T47D (cell line): ENCODE measurements around the gene CARMIL3.
A peak's percentile ranks its signal among the peaks of the same experiment; 100 is the strongest.

Experiments
- DNase-seq, 2 experiments: peaks; one replicate each; pipeline versions ENCODE4 v3.0.0 to v3.0.0-alpha.2; 2011 to 2012; ENCODE audit warnings: low read depth in 1 of 2, low spot score in 1 of 2
- JUND ChIP-seq: IDR thresholded peaks from 2 replicates; pipeline ENCODE4 v1.6.1; 2012; ENCODE audit warnings: low read depth
- in situ Hi-C: cut with HindIII; loops from 2 replicates; pipeline ENCODE4 v1.10.0; 2016; ENCODE audit warnings: low sequenced_read_pairs, low pct_unique_long_range_greater_than_20kb

The CARMIL3 gene

DNA sequence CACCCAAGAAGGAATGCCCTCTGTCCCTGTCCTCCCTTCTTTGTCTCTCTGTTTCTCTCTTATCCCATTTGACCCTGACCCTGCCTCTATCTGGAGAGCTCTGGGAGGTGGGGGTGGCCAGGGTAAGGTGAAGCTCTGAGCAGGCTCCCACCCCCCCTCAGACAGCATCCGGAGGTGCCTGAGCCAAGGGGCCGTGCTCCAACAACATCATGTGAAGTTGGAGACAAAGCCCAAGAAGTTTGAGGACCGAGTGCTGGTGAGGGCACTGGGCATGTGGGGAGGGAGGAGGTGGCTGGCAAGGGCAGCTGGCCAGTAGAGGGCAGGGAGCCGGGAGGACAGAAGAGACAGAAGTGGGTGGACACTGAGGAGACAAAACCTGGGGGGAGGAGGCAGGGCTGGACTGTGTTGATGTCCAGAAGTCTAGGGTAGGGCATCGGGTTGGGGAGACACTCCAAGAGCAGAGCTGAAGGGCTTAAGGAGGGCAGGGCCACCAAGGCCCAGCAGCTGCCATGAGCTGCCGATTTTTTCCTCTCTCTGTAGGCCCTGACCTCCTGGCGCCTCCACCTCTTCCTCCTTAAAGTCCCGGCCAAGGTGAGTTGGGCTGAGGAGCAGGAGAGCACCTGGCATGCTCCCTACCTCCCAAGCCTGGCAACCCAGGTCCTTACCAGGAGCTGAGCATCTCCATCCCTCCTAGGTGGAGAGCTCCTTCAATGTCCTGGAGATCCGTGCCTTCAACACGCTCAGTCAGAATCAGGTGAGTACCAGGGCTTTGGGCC, 1.9 kb downstream of the CARMIL3 start:
- no peak for DNase-seq
- TF ChIP-seq JUND, result no peak
- in situ Hi-C loops, result no loop called here

- in situ Hi-C loops, result no loop called here
- no peak for TF ChIP-seq JUND
Measured at GRCh38 chr14:24054324-24054641, 2.5 kb downstream of the CARMIL3 start.

GRCh38 chr14:24054646-24055045, 2.8 kb downstream of the CARMIL3 start:
- no peak for DNase-seq
- no peak for TF ChIP-seq JUND
- in situ Hi-C loops, result no loop called here

More at GRCh38 chr14:24054324-24054641, 2.5 kb downstream of the CARMIL3 start:
- DNase-seq, result no peak

GRCh38 chr14:24055971-24056799, 4.4 kb downstream of the CARMIL3 start:
- no peak for TF ChIP-seq JUND
- no peak for DNase-seq
- in situ Hi-C loops, result no loop called here

DNA sequence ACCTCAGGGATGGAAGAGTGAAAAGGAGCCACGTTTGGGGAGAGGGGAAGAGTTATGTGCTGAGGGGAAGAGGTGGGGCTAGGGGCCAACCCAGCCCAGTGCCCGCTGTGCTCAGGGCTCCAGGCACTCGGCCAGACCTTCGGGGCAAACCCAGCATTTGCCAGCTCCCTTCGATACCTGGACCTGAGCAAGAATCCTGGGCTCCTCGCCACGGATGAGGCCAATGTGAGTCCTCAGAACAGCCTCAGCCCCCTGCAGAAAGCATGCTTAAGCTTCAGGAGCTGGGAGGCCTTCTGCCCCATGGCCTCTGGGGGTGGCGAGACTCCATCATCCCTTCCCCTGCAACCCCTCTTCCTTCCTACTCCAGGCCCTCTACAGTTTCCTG, 5.0 kb downstream of the CARMIL3 start:
- DNase-seq, result no peak
- in situ Hi-C loops, result no loop called here
- TF ChIP-seq JUND, result no peak

DNA sequence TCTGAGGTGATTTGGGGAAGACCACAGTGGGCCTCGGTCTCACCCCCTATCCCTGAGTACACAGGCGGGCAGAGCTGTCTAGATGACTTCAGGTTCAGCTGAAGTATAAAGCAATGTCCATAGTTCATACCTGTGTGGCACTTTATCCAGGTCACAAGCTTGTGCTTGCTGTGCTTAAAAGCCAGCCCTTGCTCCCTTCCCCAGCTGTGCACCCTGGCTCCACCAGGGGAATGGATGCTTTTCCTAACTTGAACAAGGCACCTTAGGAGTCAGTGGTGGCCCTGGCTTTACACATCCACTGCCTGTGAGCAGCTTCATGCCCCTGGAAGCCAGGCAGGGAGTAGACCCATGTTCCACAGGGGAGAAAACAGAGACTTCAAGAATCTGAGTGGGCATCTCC, 5.5 kb downstream of the CARMIL3 start:
- TF ChIP-seq JUND, result no peak
- in situ Hi-C loops, result no loop called here

DNA sequence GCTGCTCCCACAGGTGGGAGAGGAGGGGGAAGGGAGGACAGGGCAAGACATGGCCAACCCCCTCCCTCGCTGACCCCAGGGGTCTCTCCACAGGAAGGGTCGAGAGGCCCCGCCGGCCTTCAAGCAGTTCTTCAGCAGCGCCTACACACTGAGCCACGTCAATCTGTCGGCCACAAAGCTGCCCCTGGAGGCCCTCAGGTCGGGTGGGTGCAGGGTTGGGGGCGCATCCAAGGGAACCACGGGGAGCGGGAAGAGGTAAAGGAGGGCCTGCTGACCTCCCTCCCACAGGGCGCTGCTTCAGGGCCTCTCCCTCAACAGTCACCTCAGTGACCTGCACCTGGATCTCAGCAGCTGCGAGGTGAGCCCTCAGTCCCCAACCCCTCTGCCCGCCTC, 6.1 kb downstream of the CARMIL3 start:
- in situ Hi-C loops, result no loop called here
- TF ChIP-seq JUND, result no peak
- DNase-seq, result no peak

More for the DNA sequence above, 5.5 kb downstream of the CARMIL3 start:
- no peak for DNase-seq

GRCh38 chr14:24058260-24058950, 6.6 kb downstream of the CARMIL3 start:
- peak; percentile 76 to 79 for DNase-seq
- in situ Hi-C loops, result no loop called here
- TF ChIP-seq JUND, result no peak

DNA sequence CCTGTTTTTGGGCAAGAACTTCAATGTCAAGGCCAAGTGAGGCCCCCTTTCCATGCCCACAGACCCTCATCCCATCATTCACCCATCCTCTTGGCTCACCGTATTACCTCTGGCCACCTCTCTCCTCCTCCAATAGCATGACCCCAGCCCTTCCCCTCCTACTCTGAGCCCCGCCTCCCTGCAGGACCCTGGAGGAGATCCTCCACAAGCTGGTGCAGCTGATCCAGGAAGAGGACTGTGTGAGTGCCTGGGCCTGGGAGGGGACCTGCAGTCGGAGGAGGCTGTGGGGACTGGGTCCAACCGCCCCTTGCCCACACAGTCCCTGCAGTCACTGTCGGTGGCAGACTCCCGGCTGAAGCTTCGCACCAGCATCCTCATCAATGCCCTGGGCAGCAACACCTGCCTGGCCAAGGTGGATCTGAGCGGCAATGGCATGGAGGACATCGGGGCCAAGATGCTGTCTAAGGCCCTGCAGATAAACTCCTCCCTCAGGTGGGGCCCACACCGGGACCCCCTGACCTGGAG, 7.2 kb downstream of the CARMIL3 start:
- no peak for TF ChIP-seq JUND
- DNase-seq, result no peak
- in situ Hi-C loops, result no loop called here

DNA sequence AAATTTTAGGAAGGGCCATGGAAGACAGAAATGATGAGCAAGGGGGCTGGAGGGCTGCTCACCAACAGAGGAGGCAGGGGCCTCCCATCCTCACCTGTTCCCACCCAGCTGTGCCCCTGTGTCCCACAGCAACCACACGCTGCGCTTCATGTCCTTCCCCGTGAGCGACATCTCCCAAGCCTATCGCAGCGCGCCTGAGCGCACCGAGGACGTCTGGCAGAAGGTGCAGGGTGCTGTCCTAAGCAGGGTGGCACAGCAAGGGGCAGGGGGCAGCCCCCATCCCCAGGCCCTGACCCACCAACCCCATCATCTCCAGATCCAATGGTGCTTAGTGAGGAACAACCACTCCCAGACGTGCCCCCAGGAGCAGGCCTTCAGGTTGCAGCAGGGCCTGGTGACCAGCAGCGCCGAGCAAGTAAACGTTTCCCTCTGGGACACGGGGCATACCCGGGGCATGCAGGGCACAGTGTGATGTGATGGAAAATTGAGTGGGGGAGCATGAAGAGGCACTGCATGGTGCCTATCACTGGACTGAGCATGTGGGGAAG, 8.1 kb downstream of the CARMIL3 start:
- DNase-seq, result no peak
- TF ChIP-seq JUND, result no peak
- in situ Hi-C loops, result no loop called here

DNA sequence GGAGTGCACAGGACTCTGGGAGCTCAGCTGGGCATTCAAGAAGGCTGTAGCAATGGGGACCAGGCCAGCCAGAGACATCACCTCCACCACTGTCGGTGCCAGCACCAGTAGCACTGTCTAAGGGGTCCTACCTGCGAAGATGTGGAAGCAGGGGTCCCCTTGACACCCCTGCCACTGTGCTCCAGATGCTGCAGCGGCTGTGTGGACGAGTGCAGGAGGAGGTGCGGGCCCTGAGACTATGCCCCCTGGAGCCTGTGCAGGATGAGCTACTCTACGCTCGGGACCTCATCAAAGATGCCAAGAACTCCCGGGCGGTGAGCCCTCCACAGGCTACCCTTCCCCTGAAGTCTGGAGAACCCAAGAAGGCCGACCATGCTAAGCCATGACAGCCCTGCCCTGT, 8.6 kb downstream of the CARMIL3 start:
- TF ChIP-seq JUND, result no peak

More for the DNA sequence above, 8.6 kb downstream of the CARMIL3 start:
- DNase-seq, result no peak
- in situ Hi-C loops, result no loop called here
